Activated T-cell treated with anti-CD3 and anti-CD28 coated beads for 24 hours (primary cell): ENCODE data around the gene CCND3.
A peak's percentile ranks its signal among the peaks of the same experiment; 100 is the strongest.

ENCODE experiments used
- DNase-seq: peaks from one replicate; pipeline ENCODE4 v3.0.0-alpha.2; 2020; ENCODE audit warnings: low read depth

CCND3 gene

DNA sequence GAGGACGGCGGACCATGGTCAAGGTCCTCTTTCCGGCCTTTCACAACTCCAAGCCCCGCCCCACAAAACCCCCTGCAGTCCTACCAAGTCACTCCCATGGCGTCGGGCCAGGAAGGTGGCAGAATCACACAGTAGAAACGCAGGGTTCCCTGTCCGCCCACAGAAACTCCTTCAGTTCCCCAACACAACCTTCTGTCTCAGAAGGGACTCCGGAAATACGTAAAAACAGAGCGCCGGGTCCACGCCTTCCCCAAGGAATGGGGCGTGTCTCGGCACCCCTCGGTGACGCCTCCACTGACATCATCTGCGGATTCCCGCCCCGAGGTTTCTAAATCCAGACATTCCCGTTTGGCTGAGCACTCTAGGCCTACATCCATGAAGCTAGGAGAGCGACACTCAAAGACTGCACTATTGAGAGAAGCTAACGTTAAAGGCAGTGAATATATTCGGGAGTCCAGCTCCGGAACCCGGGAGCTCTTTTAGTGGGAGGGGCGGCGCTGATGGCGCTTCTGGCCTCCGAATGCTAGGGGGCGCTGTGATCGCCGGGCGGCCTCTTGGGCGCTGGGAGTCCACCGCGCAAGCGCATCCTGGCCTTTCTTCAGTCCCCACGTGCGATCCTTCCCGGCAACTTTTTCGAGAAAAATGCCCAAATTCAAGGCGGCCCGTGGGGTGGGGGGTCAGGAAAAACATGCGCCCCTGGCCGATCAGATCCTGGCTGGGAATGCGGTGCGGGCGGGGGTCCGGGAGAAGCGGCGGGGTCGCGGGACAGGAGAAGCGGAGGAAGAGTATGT lies 20.5 kb downstream of the CCND3 start, which contains the start of the genes BYSL and MED20:
Gene BYSL (plus strand): TSS at position 579 of the 791 bp plus-strand sequence. CDS start 64 bp downstream, at position 643.
Gene MED20 (minus strand): TSS at position 219 of the 791 bp plus-strand sequence. CDS start 121 bp downstream, at position 98.
- DNase-seq: peak; percentile 91

GRCh38 chr6:41917528-41917927 lies 24.1 kb downstream of the CCND3 start:
- no peak for DNase-seq

DNA sequence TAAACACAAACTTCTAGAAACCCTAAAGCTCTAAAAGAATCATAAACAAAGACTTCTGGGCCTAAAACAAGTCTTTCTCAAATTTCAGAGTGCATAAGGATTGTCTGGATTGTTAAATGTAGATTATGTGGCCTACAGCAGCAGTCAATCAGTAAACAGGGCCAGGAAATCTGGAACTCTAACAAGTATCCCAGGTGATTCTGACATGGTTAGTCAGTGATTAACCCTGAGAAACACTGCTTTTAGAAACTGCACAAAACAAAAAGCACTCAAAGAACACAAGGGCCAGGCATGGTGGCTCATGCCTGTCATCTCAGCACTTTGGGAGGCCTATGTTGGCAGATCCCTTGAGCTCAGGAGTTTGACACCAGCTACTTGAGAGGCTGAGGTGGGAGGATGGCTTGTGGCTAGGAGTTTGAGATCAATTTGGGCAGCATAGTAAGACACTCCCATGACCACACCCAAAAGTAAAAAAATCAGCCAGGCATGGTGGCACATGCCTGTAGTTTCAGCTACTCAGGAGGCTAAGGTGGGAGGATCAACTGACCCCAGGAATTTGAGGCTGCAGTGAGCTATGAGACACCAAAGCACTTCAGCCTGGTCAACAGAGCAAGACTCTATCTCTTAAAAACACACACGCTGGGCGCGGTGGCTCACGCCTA lies 26.6 kb downstream of the CCND3 start:
- no peak for DNase-seq

DNA sequence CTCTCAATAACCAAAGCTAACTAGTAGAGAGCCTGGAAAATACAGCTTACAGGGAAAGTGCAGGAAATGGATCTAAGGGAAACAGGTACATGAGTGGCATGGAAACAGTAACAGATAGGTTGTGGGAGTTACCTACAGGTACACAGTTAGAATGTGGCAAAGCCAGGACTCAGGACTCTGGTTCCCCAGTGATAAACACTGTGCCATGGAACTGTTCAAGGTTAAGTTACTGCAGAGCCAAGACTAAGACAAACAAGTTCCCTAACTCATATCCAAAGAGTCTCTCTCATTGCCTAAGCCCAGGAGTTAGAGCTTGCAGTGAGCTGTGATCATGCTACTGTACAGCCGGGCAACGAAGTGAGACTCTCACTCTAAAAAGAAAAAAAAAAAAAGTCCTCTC lies 27.3 kb downstream of the CCND3 start:
- DNase-seq: no peak

DNA sequence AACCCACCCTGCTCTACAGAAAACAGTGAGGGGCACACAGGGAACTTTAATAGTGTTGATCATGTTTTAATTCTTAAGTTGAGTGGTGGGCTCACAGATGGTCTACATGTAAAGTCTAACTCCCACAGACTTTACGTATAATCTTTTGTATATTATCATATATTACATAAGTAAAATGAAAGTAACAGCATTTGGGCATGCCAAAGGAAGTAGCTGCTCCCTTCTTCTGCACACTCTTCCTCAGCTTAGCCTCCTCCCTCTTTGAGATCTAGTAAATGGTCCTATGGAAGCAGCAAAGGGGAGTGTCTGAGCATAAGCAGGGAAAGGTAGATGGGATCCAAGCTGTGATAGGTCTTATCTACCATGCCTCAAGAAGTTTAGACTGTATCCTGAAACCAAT lies 31.9 kb downstream of the CCND3 start:
- no peak for DNase-seq

DNA sequence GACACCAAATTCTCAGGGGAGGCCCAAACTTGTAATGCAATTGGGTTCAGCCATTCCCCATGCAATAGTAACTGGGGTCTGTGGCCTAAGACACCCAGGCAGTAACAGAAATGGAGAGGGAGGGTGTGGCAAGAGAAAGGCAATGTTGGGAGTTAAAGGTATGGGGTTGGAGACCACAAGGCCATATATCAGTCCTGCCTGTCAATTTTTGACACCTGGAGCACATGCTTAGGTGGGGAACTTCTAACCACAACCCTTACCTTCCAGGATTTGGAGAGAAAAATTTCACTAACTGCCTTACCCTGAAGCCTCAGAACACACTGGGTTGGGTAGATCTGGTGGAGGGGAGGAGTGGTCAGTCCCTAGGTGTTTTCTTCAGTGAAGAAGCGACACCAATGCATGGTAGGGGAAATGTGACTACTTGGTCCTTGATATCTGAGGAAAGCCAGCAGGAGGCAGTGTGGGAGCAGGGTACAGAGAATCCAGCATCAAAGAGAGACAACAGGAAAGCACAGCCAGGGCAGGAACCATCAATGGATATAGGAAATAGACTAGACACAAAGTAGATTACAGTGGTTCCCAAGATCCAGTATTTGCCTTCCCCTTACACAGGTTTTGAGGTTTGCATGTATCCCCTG lies 39.6 kb downstream of the CCND3 start:
- DNase-seq: peak; percentile 45

DNA sequence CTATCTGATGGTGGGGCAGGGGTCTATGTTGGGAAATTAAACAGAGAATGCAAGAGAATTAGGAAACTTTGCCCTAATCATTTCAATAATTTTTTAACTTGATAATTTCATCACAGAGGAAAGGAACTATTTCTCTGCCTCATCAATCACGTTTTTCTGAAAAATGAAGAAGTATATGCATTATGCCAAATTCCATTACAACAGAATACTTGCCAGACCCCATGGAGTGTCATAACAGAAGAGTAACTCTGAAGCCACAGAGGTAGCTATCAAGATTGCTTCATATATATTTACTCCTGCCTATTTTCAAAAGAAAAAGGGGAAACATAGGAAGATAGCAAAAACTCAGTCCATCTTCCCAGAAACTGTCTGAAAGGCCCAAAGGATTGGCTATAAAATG lies 40.7 kb downstream of the CCND3 start:
- no peak for DNase-seq

DNA sequence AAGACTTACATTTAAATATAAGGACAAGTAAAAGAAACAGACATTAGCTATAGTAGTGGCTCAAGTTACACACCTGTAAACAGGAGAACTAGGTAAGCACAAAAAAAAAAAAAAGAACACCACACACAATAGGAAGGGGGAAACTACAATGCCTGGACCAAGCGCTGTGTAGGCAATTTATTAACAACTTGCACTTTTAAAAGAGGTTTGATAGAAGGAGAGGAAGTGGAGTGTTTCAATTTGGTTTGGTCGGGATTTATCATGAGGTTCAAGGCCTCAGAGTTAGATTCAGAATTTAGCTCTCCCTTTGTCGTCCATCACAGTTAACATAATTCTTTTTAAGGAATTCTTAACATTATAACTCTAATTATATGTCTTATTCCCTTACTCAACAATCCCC lies 45.3 kb downstream of the CCND3 start:
- no peak for DNase-seq

GRCh38 chr6:41895300-41896233 lies 46.0 kb downstream of the CCND3 start, which contains the start of gene USP49:
Gene USP49 (minus strand): TSS chr6:41895375. CDS start chr6:41806983, 88,392 bp downstream.
- DNase-seq: peak; percentile 89

- DNase-seq: no peak
Measured at GRCh38 chr6:41894366-41895299, 47.0 kb downstream of the CCND3 start.

GRCh38 chr6:41892921-41893564 lies 48.6 kb downstream of the CCND3 start:
- DNase-seq: no peak

GRCh38 chr6:41887331-41887751 lies 54.3 kb downstream of the CCND3 start:
- DNase-seq: no peak

DNA sequence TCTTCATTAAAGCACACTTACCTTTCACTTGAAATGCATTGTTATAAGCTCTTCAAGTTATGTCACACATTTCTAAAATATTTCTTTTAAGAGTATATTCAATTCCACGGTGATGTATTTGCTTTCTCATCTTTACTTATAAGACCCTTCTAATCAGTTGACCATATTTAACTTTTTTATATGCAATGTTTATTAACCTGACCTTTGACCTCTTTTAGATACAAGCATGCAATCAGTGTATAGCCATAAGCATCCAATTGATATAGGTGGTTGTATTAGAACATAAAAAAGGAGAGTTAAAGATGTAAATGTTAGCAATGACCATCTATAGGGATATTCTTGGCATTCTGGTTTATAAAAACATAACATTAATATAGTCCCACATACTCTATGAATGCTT lies 55.7 kb downstream of the CCND3 start:
- no peak for DNase-seq

- DNase-seq: no peak
Measured at GRCh38 chr6:41884957-41885356, 56.7 kb downstream of the CCND3 start.
